GM12872 (cell line): ENCODE data around the gene GTPBP4.

Source experiments
- TF ChIP-seq, protein P1 (sequence below): IDR thresholded peaks from 3 replicates; pipeline ENCODE4 v1.5.1; 2011; ENCODE audit warnings: low read depth, mild to moderate bottlenecking, low read length, moderate library complexity; ENCODE audit not compliant: insufficient read depth

Gene GTPBP4

DNA sequence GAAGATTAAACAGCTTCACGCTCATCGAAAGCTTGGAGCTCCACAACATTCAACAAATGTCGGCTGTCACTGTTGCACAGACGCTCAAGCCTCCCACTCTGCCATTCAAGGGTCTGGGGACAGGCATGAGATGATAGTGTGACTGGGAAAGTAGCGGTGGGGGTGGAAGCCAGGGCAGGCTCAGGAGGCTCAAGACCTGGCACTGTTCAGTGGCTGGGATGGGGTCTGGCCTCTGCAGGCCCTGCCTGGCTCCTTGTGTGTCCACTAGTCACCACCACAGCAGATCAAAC, 13.5 kb upstream of the GTPBP4 start:
- TF ChIP-seq, protein P1, sequence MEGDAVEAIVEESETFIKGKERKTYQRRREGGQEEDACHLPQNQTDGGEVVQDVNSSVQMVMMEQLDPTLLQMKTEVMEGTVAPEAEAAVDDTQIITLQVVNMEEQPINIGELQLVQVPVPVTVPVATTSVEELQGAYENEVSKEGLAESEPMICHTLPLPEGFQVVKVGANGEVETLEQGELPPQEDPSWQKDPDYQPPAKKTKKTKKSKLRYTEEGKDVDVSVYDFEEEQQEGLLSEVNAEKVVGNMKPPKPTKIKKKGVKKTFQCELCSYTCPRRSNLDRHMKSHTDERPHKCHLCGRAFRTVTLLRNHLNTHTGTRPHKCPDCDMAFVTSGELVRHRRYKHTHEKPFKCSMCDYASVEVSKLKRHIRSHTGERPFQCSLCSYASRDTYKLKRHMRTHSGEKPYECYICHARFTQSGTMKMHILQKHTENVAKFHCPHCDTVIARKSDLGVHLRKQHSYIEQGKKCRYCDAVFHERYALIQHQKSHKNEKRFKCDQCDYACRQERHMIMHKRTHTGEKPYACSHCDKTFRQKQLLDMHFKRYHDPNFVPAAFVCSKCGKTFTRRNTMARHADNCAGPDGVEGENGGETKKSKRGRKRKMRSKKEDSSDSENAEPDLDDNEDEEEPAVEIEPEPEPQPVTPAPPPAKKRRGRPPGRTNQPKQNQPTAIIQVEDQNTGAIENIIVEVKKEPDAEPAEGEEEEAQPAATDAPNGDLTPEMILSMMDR: no peak

DNA sequence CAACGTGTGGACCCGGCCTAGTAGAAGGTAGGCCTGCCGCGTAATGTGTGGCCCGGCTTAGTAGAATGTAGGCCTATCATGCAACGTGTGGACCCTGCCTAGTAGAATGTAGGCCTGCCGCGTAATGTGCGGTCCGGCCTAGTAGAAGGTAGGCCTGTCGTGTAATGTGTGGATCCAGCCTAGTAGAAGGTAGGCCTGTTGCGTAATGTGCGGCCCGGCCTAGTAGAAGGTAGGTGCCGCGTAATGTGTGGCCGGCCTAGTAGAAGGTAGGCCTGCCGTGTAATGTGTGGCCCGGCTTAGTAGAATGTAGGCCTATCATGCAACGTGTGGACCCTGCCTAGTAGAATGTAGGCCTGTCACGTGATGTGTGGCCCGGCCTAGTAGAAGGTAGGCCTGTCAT, 11.9 kb upstream of the GTPBP4 start:
- TF ChIP-seq, protein P1: no peak

DNA sequence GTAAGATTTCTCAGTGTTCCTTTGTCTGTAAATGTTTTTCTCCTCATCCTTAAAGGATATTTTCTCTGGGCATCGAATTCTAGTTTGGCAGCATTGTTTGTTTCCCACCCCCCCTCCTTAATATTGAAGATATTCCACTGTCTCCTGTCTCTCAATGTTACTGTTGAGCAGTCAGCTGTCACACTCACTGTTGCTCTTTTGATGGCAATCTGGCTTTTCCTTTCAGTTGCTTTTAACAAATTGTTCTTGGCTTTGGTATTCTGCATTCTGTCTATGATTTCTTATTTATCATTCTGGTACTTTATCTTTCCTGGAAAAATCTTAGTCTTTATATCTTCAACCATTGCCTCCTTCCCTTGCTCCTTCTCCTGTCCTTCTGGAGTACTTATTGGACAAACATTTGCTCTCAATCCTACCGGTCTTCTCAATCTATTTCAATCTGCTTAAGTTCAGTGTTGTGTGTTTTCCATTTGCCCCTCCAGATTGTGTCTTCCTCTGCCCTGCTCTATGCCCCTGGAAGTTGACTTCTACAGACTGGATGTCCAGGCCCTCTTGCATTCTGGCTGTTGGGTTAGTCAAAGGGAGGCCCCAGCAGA, 9.3 kb upstream of the GTPBP4 start:
- TF ChIP-seq, protein P1: no peak

DNA sequence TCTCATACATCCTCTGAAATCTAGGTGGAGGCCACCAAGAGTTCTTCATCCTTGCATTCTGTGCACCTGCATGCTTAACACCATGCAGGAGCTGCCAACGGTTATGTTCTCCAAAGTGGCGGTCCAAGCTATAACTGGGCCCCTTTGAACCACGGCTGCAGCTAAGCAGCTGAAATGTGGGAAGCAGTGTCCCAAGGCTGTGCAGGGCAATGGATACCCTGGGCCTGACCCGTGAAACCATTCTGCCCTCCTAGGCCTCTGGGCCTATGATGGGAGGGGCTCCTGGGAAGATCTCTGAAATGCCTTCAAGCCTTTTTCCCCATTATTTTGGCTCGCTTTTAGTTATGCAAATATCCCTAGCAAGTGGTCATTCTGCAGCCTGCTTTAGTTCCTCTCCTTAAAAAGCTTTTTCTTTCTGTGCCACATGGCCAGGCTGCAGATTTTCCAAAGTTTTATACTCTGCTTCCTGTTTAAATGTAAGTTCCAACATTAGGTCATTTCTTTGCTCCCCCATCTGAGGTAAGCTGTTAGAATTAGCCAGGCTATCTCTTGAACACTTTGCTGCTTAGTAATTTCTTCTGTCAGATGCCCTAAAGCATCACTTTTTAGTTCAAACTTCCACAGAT, 7.7 kb upstream of the GTPBP4 start:
- TF ChIP-seq, protein P1: no peak

DNA sequence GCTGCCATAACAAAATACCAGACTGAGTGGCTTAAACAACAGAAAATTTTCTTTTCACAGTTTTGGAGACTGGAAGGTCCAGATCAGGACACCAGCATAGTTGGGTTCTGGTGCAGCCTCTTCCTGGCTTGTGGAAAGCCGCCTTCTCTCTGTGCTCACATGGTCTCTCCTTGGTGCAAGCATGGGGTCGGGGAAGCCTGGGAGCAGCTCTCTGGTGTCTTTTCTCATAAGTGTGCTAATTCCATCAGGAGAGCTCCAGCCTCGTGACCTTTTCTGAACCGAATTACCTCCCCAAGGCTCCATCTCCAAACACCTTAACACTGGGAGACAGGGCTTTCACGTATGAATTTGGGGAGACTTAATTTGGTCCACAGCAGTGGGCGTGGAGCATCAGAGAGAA, 4.8 kb upstream of the GTPBP4 start:
- TF ChIP-seq, protein P1: no peak

DNA sequence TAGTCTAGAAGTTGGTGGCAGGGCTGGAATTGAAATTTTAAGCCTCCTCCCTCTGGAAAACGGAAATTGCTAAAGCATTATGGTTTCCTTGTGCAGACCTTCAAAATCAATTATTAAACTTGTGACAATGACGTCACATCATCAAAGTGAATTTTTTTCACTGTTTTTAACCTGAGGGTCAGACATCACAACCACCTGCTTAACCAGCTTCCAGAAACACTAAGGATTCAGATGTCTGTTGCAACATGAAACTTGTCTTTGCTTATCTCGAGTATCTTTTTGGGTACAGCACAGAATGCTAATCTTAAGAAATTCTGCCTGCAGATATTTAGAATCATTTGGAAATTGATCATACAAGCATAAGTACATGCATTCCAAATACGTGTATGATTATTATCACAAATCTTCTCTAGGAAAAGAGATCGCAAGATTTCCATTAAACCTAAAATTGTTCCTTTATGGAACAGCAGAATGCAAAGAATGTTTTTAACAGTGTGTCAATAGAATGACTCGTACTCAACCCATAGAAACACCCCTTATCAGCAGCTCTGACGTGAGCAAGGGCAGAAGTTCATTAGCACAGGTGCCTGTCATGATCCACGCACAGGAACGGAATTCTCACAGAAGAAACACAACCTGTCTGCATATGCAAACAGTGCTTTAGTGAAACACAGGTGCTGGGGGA, 4.1 kb upstream of the GTPBP4 start:
- TF ChIP-seq, protein P1: no peak

DNA sequence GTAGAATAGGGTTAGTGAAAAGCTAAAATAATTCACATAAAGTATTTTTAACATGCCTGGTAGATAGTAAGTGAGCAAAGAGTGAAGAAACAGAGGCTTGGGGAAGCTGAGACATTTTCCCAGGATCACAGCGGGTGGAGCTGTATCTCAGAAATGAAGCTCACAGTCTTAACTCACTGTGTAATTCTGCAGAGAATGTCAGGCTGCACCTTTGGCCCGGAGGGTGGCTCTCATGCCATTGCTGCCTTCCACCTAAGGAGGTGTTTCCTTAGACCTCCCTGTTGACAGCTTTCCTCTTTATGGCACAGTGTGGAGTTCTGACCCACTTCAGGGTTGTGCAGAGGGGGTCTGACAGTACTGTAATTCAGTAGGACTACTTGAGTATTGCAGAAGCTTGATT, 2.9 kb upstream of the GTPBP4 start:
- TF ChIP-seq, protein P1: no peak
